Right lobe of liver (tissue), 6 donors: ENCODE data around the gene KCNA3. TPM values are rescaled to one million over a fixed set of nuclear protein-coding genes. Genes with fewer than 3 reads are reported as not detected.

Experiments
- ATAC-seq, 4 donors: fragments of 200-7000 bp; cut with Tn5 transposase; one replicate each; pipeline ENCODE4 v1.9.1; 2020; ENCODE audit warnings: mild to moderate bottlenecking in 4 of 4, moderate library complexity in 4 of 4
- DNase-seq, 3 donors: peaks; one replicate each; pipeline ENCODE4 v3.0.0-alpha.2; 2020
- H3K27ac ChIP-seq, 3 donors: fragments of 200-600 bp; one replicate each; pipeline ENCODE4 v1.8.0; 2022
- H3K27me3 ChIP-seq, 2 donors: fragments of 200-600 bp; one replicate each; pipeline ENCODE4 v1.8.0; 2022
- H3K36me3 ChIP-seq, 4 donors: fragments of 200-600 bp; sonication (generic) in 1 of 4; one replicate each; pipeline versions ENCODE4 v1.5.1 to v1.8.0; 2017 to 2022; ENCODE audit warnings: control low read depth in 1 of 4
- H3K4me1 ChIP-seq, 4 donors: fragments of 200-600 bp; sonication (generic) in 1 of 4; one replicate each; pipeline versions ENCODE4 v1.5.1 to v1.8.0; 2017 to 2022; ENCODE audit warnings: control low read depth in 1 of 4
- H3K4me3 ChIP-seq, 3 donors: fragments of 200-600 bp; one replicate each; pipeline ENCODE4 v1.8.0; 2022
- H3K9me3 ChIP-seq, 4 donors: fragments of 200-600 bp; sonication (generic) in 1 of 4; one replicate each; pipeline versions ENCODE4 v1.5.1 to v1.8.0; 2017 to 2022; ENCODE audit warnings: control low read depth in 1 of 4
- CTCF ChIP-seq, 4 donors: fragments of 200-600 bp in 3 of 4; fragments of 450-650 bp in 1 of 4; IDR thresholded peaks; one replicate each; pipeline versions ENCODE4 v1.5.1 to v1.8.0; 2016 to 2022; ENCODE audit warnings: antibody characterized with exemption in 4 of 4, mild to moderate bottlenecking in 2 of 4
- POLR2A ChIP-seq: fragments of 450-650 bp; IDR thresholded peaks from one replicate; pipeline ENCODE4 v1.6.1; 2017; ENCODE audit warnings: antibody characterized with exemption, mild to moderate bottlenecking
- WGBS: methylation state at CpG from one replicate; pipeline ENCODE4 v1.1.6; 2018; ENCODE audit warnings: low coverage, low lambda C conversion rate; ENCODE audit not compliant: insufficient coverage; ENCODE audit errors: missing lambda C conversion rate; 5-methylcytosine and 5-hydroxymethylcytosine counted together
- intact Hi-C, 2 donors: fragments of 100-400 bp; cut with DNase I; formaldehyde crosslinking; loops; one replicate each; pipeline versions ENCODE4 v1.11.2 to v1.14.1; 2022
- total RNA-seq, 6 experiments: library from RNA; depleted of rRNA in 2 of 6; stranded (reverse); fragments of >200 nt in 2 of 6; fragmentation: NEBNext Ultra II Directional in 3 of 6; extraction: Animal tissue kit (Norgen Biotek cat#: 25700) in 3 of 6; gene quantifications; one replicate each; pipeline versions ENCODE4 v1.1.0 to v1.2.4, GENCODE V29; 2016 to 2023
- donor health status: DM: no; HTN: yes; CAD: no.
- donor health status: DM: no; HTN: no; CAD: no.
- donor health status: DM: no; HTN: no; CAD: no.
- donor health status: DM: no; HTN: yes; CAD: no.
- donor health status: DM: no; HTN: yes; CAD: no.

The KCNA3 gene
- total RNA-seq, 6 experiments from 2014 or later, result 0.09 to 1.2 (median 0.45) TPM

- no peak for DNase-seq
- H3K4me3 ChIP-seq, result no peak overlapping the region
- no peaks in the 10 kb centered on the region for H3K4me1 ChIP-seq
- no peak for TF ChIP-seq POLR2A
- no peak for TF ChIP-seq CTCF (IDR thresholded peaks at IDR 0.05)
- WGBS, result 45% methylated on average over 4 of the region's 4 CpGs
- no peak for ATAC-seq
- H3K36me3 ChIP-seq, result no peaks in the 10 kb centered on the region
- no peaks in the 10 kb centered on the region for H3K27me3 ChIP-seq
- intact Hi-C loops, result no loop called here
- no peaks in the 10 kb centered on the region for H3K9me3 ChIP-seq
- H3K27ac ChIP-seq, result no peak overlapping the region
Observed at GRCh38 chr1:110686188-110686587, 11.4 kb upstream of the KCNA3 start.

DNA sequence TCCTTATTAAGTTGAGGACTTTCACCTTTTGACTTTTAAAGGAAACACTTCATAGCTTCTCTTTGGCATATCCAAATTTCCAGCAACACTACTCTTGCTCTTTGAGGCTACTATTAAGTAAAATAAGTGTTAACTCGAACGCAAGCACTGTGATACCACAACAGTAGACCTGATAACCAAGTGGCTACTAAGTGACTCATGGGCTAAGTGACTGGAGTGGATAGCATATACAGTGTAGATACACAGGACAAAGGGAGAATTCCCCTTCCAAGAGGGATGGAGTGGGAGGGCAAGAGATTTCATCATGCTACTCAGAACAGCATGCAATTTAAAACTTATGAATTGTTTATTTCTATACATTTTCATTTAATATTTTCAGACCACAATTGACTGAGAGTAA, 9.8 kb upstream of the KCNA3 start:
- H3K9me3 ChIP-seq, result no peaks in the 10 kb centered on the region
- ATAC-seq, result no peak
- 33% methylated on average over 2 of the region's 2 CpGs for WGBS

GRCh38 chr1:110682898-110683297, 8.2 kb upstream of the KCNA3 start:
- TF ChIP-seq CTCF (IDR thresholded peaks at IDR 0.05), result no peak
- TF ChIP-seq POLR2A, result no peak
- Histone ChIP-seq H3K4me1 (no peaks in the 10 kb centered on the region), H3K27me3 (no peaks in the 10 kb centered on the region), H3K27ac (no peak overlapping the region), H3K9me3 (no peaks in the 10 kb centered on the region), H3K4me3 (no peak overlapping the region), H3K36me3 (no peaks in the 10 kb centered on the region)
- 75% methylated on average over 1 of the region's 1 CpG for WGBS
- DNase-seq (no peak), ATAC-seq (no peak)
- intact Hi-C loops, result no loop called here

More for the DNA sequence above, 9.8 kb upstream of the KCNA3 start:
- intact Hi-C loops, result no loop called here
- Histone ChIP-seq H3K4me1 (no peaks in the 10 kb centered on the region), H3K4me3 (no peak overlapping the region), H3K27ac (no peak overlapping the region), H3K27me3 (no peaks in the 10 kb centered on the region), H3K36me3 (no peaks in the 10 kb centered on the region)
- TF ChIP-seq POLR2A (no peak), CTCF (IDR thresholded peaks at IDR 0.05) (no peak)
- DNase-seq, result no peak

- TF ChIP-seq POLR2A, result no peak
- no peak overlapping the region for H3K27ac ChIP-seq
- H3K9me3 ChIP-seq, result no peaks in the 10 kb centered on the region
- WGBS, result 31% methylated on average over 3 of the region's 3 CpGs
- H3K4me3 ChIP-seq, result no peak overlapping the region
- H3K4me1 ChIP-seq, result peaks cover 0 to 4% (median under 1%) of the 10 kb centered on the region in 4 donors
- H3K36me3 ChIP-seq, result no peaks in the 10 kb centered on the region
- ATAC-seq, result no peak
- DNase-seq, result no peak
- H3K27me3 ChIP-seq, result peaks cover 0 to 4% of the 10 kb centered on the region in 2 donors
- intact Hi-C loops, result no loop called here
Observed at GRCh38 chr1:110680036-110680735, 5.4 kb upstream of the KCNA3 start.

- TF ChIP-seq CTCF (IDR thresholded peaks at IDR 0.05) (no peak), POLR2A (no peak)
- no peak for DNase-seq
- Histone ChIP-seq H3K4me1 (peaks cover 0 to 11% (median 2%) of the 10 kb centered on the region in 4 donors), H3K27ac (no peak overlapping the region), H3K9me3 (no peaks in the 10 kb centered on the region), H3K4me3 (no peak overlapping the region), H3K27me3 (peaks cover 0 to 19% of the 10 kb centered on the region in 2 donors), H3K36me3 (no peaks in the 10 kb centered on the region)
- ATAC-seq, result no peak
- intact Hi-C loops, result no loop called here
- 59% methylated on average over 3 of the region's 3 CpGs for WGBS
Observed at GRCh38 chr1:110677526-110677925, 2.8 kb upstream of the KCNA3 start.
